ENCODE measurements around the gene METTL1. TPM values are rescaled to one million over a fixed set of nuclear protein-coding genes. Genes with fewer than 3 reads are reported as not detected.

Gene METTL1
- total and polyA plus RNA-seq, 2 donors (not counting 1 experiment from before 2014, with no cell fraction given): 9.1 to 9.2 TPM

GRCh38 chr12:57781244-57781643 is 9.3 kb upstream of the METTL1 start:
- H3K4me1 Mint-ChIP-seq: peaks cover 18% of the 10 kb centered on the region
- Histone ChIP-seq H2AFZ (ENCODE audit: insufficient read depth, low read depth, low read length, poor library complexity, severe bottlenecking) (no peak overlapping the region), H3K4me3 (ENCODE audit: control extremely low read depth in 1 of 5, extremely low read depth in 1 of 5, insufficient read depth in 1 of 5, low read depth in 2 of 5, low read length in 4 of 5) (no peak overlapping the region), H3K9me3 (ENCODE audit: control extremely low read depth in 1 of 3, control insufficient read depth in 2 of 3, insufficient read depth in 1 of 3, low read length in 2 of 3) (no peaks in the 10 kb centered on the region), H3K27me3 (replicated peaks in 1 of 4; ENCODE audit: control extremely low read depth in 1 of 4, control insufficient read depth in 3 of 4, insufficient read depth in 4 of 4, low read length in 3 of 4) (no peaks in the 10 kb centered on the region), H3K9ac (ENCODE audit: low read length) (no peak overlapping the region), H3K36me3 (replicated peaks in 1 of 2; ENCODE audit: control extremely low read depth in 1 of 2, control insufficient read depth in 1 of 2, extremely low read depth in 1 of 2, insufficient read depth in 2 of 2, low read length in 1 of 2) (peaks cover 2 to 12% of the 10 kb centered on the region in 2 experiments), H3K79me2 (ENCODE audit: control insufficient read depth, insufficient read depth, low read length) (peaks cover 20% of the 10 kb centered on the region), H3K4me2 (replicated peaks; ENCODE audit: low read depth, low read length, poor library complexity, severe bottlenecking) (no peak overlapping the region), H4K20me1 (ENCODE audit: control insufficient read depth, insufficient read depth, low read length, poor library complexity, severe bottlenecking) (no peaks in the 10 kb centered on the region), H3K4me1 (ENCODE audit: control insufficient read depth in 2 of 2, insufficient read depth in 2 of 2, low read length in 2 of 2) (peaks cover 9 to 17% of the 10 kb centered on the region in 2 donors), H3K27ac (ENCODE audit: low read length in 2 of 2) (no peak overlapping the region)
- ATAC-seq (ENCODE audit: low read depth): no peak
- H3K27me3 Mint-ChIP-seq: no peaks in the 10 kb centered on the region
- no peak for TF ChIP-seq CTCF (IDR thresholded peaks at IDR 0.05)
- TF ChIP-seq EZH2 (IDR thresholded peaks at IDR 0.05; ENCODE audit: borderline replicate concordance, insufficient read depth, low read depth, low read length, poor library complexity, severe bottlenecking): no peak
- WGBS (ENCODE audit: insufficient coverage): 100% methylated on average over 2 of the region's 3 CpGs
- ChIA-PET POLR2A (interaction anchor here (0.7 kb wide), 1 partner anchor 114 kb away, joined by 4 read pairs; no protein-coding TSS in a partner anchor), CTCF (interaction anchor here (0.7 to 6.9 kb wide), 8 partner anchors 13 to 123 kb away, joined by 3 to 59 read pairs (median 6); partner anchors contain the start of genes CYP27B1 and MARCHF9)
- intact Hi-C loops (cut with micrococcal nuclease): loop anchor here (5.0 kb wide), 1 partner anchor 39 kb away; no protein-coding TSS in a partner anchor
- no peak overlapping the region for H3K4me3 Mint-ChIP-seq
- H3K9me3 Mint-ChIP-seq (ENCODE audit: insufficient read depth): no peaks in the 10 kb centered on the region
- DNase-seq: no peak
- no peak overlapping the region for H3K27ac Mint-ChIP-seq

DNA sequence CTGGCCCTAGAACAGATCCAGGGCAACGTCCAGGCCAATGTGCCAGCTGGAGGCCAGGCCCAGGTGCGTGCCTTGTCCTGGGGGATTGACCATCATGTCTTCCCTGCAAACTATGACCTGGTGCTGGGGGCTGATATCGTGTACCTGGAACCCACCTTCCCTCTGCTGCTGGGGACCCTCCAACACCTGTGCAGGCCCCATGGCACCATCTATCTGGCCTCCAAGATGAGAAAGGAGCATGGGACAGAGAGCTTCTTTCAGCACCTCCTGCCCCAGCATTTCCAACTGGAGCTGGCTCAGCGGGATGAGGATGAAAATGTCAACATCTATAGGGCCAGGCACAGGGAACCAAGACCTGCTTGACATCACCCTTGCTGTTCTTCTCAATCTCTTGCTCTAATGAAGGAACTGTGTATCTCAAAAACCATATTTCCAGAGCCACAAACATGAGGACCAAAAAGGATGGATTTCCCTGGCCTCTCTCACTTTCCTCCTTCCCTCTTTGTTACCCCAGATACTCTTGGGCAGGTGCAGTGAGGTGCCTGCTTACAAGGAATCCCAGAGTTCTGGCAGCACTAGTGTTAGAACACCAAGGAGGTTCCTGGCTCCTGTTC is 8.5 kb upstream of the METTL1 start:
- Histone ChIP-seq H3K4me3 (ENCODE audit: control extremely low read depth in 1 of 5, extremely low read depth in 1 of 5, insufficient read depth in 1 of 5, low read depth in 2 of 5, low read length in 4 of 5) (no peak overlapping the region), H4K20me1 (ENCODE audit: control insufficient read depth, insufficient read depth, low read length, poor library complexity, severe bottlenecking) (no peaks in the 10 kb centered on the region), H3K9ac (ENCODE audit: low read length) (no peak overlapping the region), H2AFZ (ENCODE audit: insufficient read depth, low read depth, low read length, poor library complexity, severe bottlenecking) (no peak overlapping the region), H3K4me2 (replicated peaks; ENCODE audit: low read depth, low read length, poor library complexity, severe bottlenecking) (no peak overlapping the region), H3K27me3 (replicated peaks in 1 of 4; ENCODE audit: control extremely low read depth in 1 of 4, control insufficient read depth in 3 of 4, insufficient read depth in 4 of 4, low read length in 3 of 4) (no peaks in the 10 kb centered on the region), H3K4me1 (ENCODE audit: control insufficient read depth in 2 of 2, insufficient read depth in 2 of 2, low read length in 2 of 2) (peaks cover 9 to 17% of the 10 kb centered on the region in 2 donors), H3K36me3 (replicated peaks in 1 of 2; ENCODE audit: control extremely low read depth in 1 of 2, control insufficient read depth in 1 of 2, extremely low read depth in 1 of 2, insufficient read depth in 2 of 2, low read length in 1 of 2) (peaks cover 0 to 4% of the 10 kb centered on the region in 2 experiments), H3K79me2 (ENCODE audit: control insufficient read depth, insufficient read depth, low read length) (peaks cover 20% of the 10 kb centered on the region), H3K27ac (ENCODE audit: low read length in 2 of 2) (no peak overlapping the region), H3K9me3 (ENCODE audit: control extremely low read depth in 1 of 3, control insufficient read depth in 2 of 3, insufficient read depth in 1 of 3, low read length in 2 of 3) (no peaks in the 10 kb centered on the region)
- TF ChIP-seq CTCF (IDR thresholded peaks at IDR 0.05) (no peak), EZH2 (IDR thresholded peaks at IDR 0.05; ENCODE audit: borderline replicate concordance, insufficient read depth, low read depth, low read length, poor library complexity, severe bottlenecking) (no peak)
- DNase-seq (no peak), ATAC-seq (ENCODE audit: low read depth) (no peak)
- 90% methylated on average over 4 of the region's 4 CpGs for WGBS (ENCODE audit: insufficient coverage)
- POLR2A ChIA-PET: no interaction called here
- Mint-ChIP-seq H3K4me1 (peaks cover 18% of the 10 kb centered on the region), H3K27ac (no peak overlapping the region), H3K27me3 (no peaks in the 10 kb centered on the region), H3K9me3 (ENCODE audit: insufficient read depth) (no peaks in the 10 kb centered on the region), H3K4me3 (no peak overlapping the region)
- CTCF ChIA-PET: interaction anchor here (1.3 to 6.9 kb wide), 7 partner anchors 14 to 124 kb away, joined by 4 to 59 read pairs (median 7); partner anchors contain the start of gene MARCHF9
- intact Hi-C loops (cut with micrococcal nuclease): loop anchor here (5.0 kb wide), 1 partner anchor 38 kb away; no protein-coding TSS in a partner anchor
